ENCODE results near the gene PDE8A. TPM values are rescaled to one million over a fixed set of nuclear protein-coding genes. Genes with fewer than 3 reads are reported as not detected.

PDE8A gene
- total RNA-seq, 2 donors from 2014 or later = 63.3 to 85.3 TPM

- no peak for DNase-seq
- TF ChIP-seq CTCF (IDR thresholded peaks at IDR 0.05) = no peak
- Histone ChIP-seq H3K36me3 (no peaks in the 10 kb centered on the region), H3K27me3 (no peaks in the 10 kb centered on the region), H3K4me3 (no peak overlapping the region), H3K9me3 (no peaks in the 10 kb centered on the region), H3K9ac (ENCODE audit: low read depth in 2 of 2, low read length in 2 of 2) (peak overlapping the region in 1 of 2 donors; percentile 57), H3K4me1 (peaks cover 21% of the 10 kb centered on the region), H3K27ac (peak overlapping the region; percentile 82)
- intact Hi-C loops (cut with DNase I) = no loop called here
These were observed 51.5 kb downstream of the PDE8A start for GRCh38 chr15:85033148-85033547.

GRCh38 chr15:85034276-85034675 lies 52.6 kb downstream of the PDE8A start:
- Histone ChIP-seq H3K4me3 (no peak overlapping the region), H3K27me3 (no peaks in the 10 kb centered on the region), H3K9ac (ENCODE audit: low read depth in 2 of 2, low read length in 2 of 2) (no peak overlapping the region), H3K4me1 (peaks cover 21% of the 10 kb centered on the region), H3K9me3 (no peaks in the 10 kb centered on the region), H3K36me3 (no peaks in the 10 kb centered on the region), H3K27ac (no peak overlapping the region)
- TF ChIP-seq CTCF (IDR thresholded peaks at IDR 0.05) = no peak
- DNase-seq = no peak
- intact Hi-C loops (cut with DNase I) = no loop called here

- Histone ChIP-seq H3K27ac (no peak overlapping the region), H3K36me3 (no peaks in the 10 kb centered on the region), H3K4me1 (peaks cover 21% of the 10 kb centered on the region), H3K27me3 (no peaks in the 10 kb centered on the region), H3K9ac (ENCODE audit: low read depth in 2 of 2, low read length in 2 of 2) (no peak overlapping the region), H3K4me3 (no peak overlapping the region), H3K9me3 (no peaks in the 10 kb centered on the region)
- no peak for TF ChIP-seq CTCF (IDR thresholded peaks at IDR 0.05)
- intact Hi-C loops (cut with DNase I) = no loop called here
- no peak for DNase-seq
These were observed 54.3 kb downstream of the PDE8A start for GRCh38 chr15:85035980-85036379.

GRCh38 chr15:85036716-85037115 lies 55.1 kb downstream of the PDE8A start:
- DNase-seq = no peak
- Histone ChIP-seq H3K9ac (ENCODE audit: low read depth in 2 of 2, low read length in 2 of 2) (no peak overlapping the region), H3K4me3 (no peak overlapping the region), H3K4me1 (peaks cover 17% of the 10 kb centered on the region), H3K27me3 (no peaks in the 10 kb centered on the region), H3K27ac (no peak overlapping the region), H3K9me3 (no peaks in the 10 kb centered on the region), H3K36me3 (no peaks in the 10 kb centered on the region)
- TF ChIP-seq CTCF (IDR thresholded peaks at IDR 0.05) = no peak
- intact Hi-C loops (cut with DNase I) = no loop called here

- Histone ChIP-seq H3K4me1 (peaks cover 17% of the 10 kb centered on the region), H3K27ac (no peak overlapping the region), H3K9me3 (no peaks in the 10 kb centered on the region), H3K4me3 (no peak overlapping the region), H3K27me3 (no peaks in the 10 kb centered on the region), H3K9ac (ENCODE audit: low read depth in 2 of 2, low read length in 2 of 2) (no peak overlapping the region), H3K36me3 (no peaks in the 10 kb centered on the region)
- no peak for TF ChIP-seq CTCF (IDR thresholded peaks at IDR 0.05)
- intact Hi-C loops (cut with DNase I) = no loop called here
- DNase-seq = no peak
These were observed 56.0 kb downstream of the PDE8A start for GRCh38 chr15:85037641-85038040.

GRCh38 chr15:85041230-85041629 lies 59.6 kb downstream of the PDE8A start:
- Histone ChIP-seq H3K4me3 (no peak overlapping the region), H3K4me1 (peaks cover 3% of the 10 kb centered on the region), H3K36me3 (no peaks in the 10 kb centered on the region), H3K9ac (ENCODE audit: low read depth in 2 of 2, low read length in 2 of 2) (no peak overlapping the region), H3K9me3 (no peaks in the 10 kb centered on the region), H3K27ac (no peak overlapping the region), H3K27me3 (no peaks in the 10 kb centered on the region)
- DNase-seq = no peak
- TF ChIP-seq CTCF (IDR thresholded peaks at IDR 0.05) = no peak
- intact Hi-C loops (cut with DNase I) = no loop called here
